MM.1S (cell line): ENCODE results near the gene SELENOO.

Experiments used
- DNase-seq: peaks from one replicate; pipeline ENCODE4 v3.0.0-alpha.2; 2015
- H2AFZ ChIP-seq: fragments of 300-600 bp; sonication (generic); 2 replicates; pipeline ENCODE4 v1.6.0; 2016; ENCODE audit warnings: antibody characterized with exemption, low read length
- H3F3A ChIP-seq: fragments of 300-600 bp; sonication (generic); 2 replicates; pipeline ENCODE4 v1.6.1; 2016; ENCODE audit warnings: mild to moderate bottlenecking, antibody characterized with exemption, low read length, moderate library complexity, mixed read lengths; ENCODE audit not compliant: insufficient read depth
- H3K27ac ChIP-seq: fragments of 300-600 bp; sonication (generic); 2 replicates; pipeline ENCODE4 v1.5.1; 2016; ENCODE audit warnings: mild to moderate bottlenecking, low read length
- H3K27me3 ChIP-seq: fragments of 300-600 bp; sonication (generic); replicated peaks from 2 replicates; pipeline ENCODE4 v1.6.0; 2016; ENCODE audit warnings: low read length; ENCODE audit not compliant: insufficient read depth
- H3K36me3 ChIP-seq: fragments of 300-600 bp; sonication (generic); replicated peaks from 2 replicates; pipeline ENCODE4 v1.6.1; 2016; ENCODE audit warnings: mild to moderate bottlenecking, low read length, mixed read lengths; ENCODE audit not compliant: insufficient read depth
- H3K4me1 ChIP-seq: fragments of 300-600 bp; sonication (generic); 2 replicates; pipeline ENCODE4 v1.6.1; 2016; ENCODE audit warnings: low read length, mixed read lengths
- H3K4me2 ChIP-seq: fragments of 300-600 bp; sonication (generic); 2 replicates; pipeline ENCODE4 v1.6.0; 2016; ENCODE audit warnings: low read depth, low read length
- H3K4me3 ChIP-seq: fragments of 300-600 bp; sonication (generic); 2 replicates; pipeline ENCODE4 v1.5.1; 2016; ENCODE audit warnings: low read length, mixed read lengths
- H3K79me2 ChIP-seq: fragments of 300-600 bp; sonication (generic); 2 replicates; pipeline ENCODE4 v1.6.1; 2016; ENCODE audit warnings: mixed run types, low read length, mixed read lengths
- H3K9ac ChIP-seq: fragments of 300-600 bp; sonication (generic); 2 replicates; pipeline ENCODE4 v1.6.1; 2016; ENCODE audit warnings: low read length, mixed read lengths
- H3K9me2 ChIP-seq: fragments of 300-600 bp; sonication (generic); replicated peaks from 2 replicates; pipeline ENCODE4 v1.6.1; 2016; ENCODE audit warnings: mild to moderate bottlenecking, low read length, mixed read lengths; ENCODE audit not compliant: insufficient read depth
- H3K9me3 ChIP-seq: fragments of 300-600 bp; sonication (generic); replicated peaks from 2 replicates; pipeline ENCODE4 v1.6.1; 2016; ENCODE audit warnings: mild to moderate bottlenecking, low read length, mixed read lengths; ENCODE audit not compliant: insufficient read depth
- H4K20me1 ChIP-seq: fragments of 300-600 bp; sonication (generic); 2 replicates; pipeline ENCODE4 v1.6.1; 2016; ENCODE audit warnings: mild to moderate bottlenecking, low read length, moderate library complexity, mixed read lengths; ENCODE audit not compliant: insufficient read depth
- EZH2 ChIP-seq: fragments of 300-600 bp; sonication (generic); optimal IDR thresholded peaks from 2 replicates; pipeline ENCODE3; 2017; ENCODE audit warnings: low read depth, mild to moderate bottlenecking, antibody characterized with exemption, low read length, mixed read lengths
- EZH2phosphoT487 ChIP-seq: fragments of 300-600 bp; sonication (generic); IDR thresholded peaks from 2 replicates; pipeline ENCODE4 v1.6.1; 2018; ENCODE audit warnings: antibody characterized with exemption, low read length
- TF ChIP-seq, protein P1 (sequence below): fragments of 300-600 bp; sonication (generic); IDR thresholded peaks from 2 replicates; pipeline ENCODE4 v1.5.1; 2016; ENCODE audit warnings: antibody characterized with exemption, low read length, mixed read lengths

The SELENOO gene

DNA sequence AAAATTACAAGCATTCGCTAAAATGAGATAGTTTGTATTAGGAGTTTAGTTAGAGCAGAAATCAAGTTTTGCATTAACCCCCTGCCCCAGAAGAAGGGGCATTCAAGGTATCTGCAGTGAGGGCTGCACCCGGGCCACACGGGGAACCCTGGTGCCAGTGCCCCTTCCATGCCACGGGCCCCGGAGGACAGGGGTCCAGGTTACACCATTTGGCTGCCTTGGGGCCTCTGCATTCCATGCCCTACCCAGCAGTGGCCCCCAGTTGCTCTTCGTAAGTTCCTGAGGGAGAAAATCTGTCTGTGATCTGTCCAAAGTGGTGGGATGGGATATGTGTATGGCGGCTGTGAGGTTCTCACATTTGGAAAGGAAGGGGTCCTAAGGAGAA is 47.1 kb upstream of the SELENOO start:
- Histone ChIP-seq H3F3A (no peaks in the 10 kb centered on the region), H3K36me3 (no peaks in the 10 kb centered on the region), H3K27me3 (peaks cover 70% of the 10 kb centered on the region), H3K27ac (no peak overlapping the region), H3K9me2 (no peaks in the 10 kb centered on the region), H2AFZ (no peak overlapping the region), H3K9me3 (no peaks in the 10 kb centered on the region), H3K4me3 (no peak overlapping the region), H3K4me1 (no peaks in the 10 kb centered on the region), H3K9ac (no peak overlapping the region), H3K4me2 (no peak overlapping the region), H4K20me1 (no peaks in the 10 kb centered on the region), H3K79me2 (no peaks in the 10 kb centered on the region)
- DNase-seq = no peak
- TF ChIP-seq EZH2 = no peak
- TF ChIP-seq EZH2phosphoT487 = no peak
- TF ChIP-seq, protein P1, sequence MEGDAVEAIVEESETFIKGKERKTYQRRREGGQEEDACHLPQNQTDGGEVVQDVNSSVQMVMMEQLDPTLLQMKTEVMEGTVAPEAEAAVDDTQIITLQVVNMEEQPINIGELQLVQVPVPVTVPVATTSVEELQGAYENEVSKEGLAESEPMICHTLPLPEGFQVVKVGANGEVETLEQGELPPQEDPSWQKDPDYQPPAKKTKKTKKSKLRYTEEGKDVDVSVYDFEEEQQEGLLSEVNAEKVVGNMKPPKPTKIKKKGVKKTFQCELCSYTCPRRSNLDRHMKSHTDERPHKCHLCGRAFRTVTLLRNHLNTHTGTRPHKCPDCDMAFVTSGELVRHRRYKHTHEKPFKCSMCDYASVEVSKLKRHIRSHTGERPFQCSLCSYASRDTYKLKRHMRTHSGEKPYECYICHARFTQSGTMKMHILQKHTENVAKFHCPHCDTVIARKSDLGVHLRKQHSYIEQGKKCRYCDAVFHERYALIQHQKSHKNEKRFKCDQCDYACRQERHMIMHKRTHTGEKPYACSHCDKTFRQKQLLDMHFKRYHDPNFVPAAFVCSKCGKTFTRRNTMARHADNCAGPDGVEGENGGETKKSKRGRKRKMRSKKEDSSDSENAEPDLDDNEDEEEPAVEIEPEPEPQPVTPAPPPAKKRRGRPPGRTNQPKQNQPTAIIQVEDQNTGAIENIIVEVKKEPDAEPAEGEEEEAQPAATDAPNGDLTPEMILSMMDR = no peak

DNA sequence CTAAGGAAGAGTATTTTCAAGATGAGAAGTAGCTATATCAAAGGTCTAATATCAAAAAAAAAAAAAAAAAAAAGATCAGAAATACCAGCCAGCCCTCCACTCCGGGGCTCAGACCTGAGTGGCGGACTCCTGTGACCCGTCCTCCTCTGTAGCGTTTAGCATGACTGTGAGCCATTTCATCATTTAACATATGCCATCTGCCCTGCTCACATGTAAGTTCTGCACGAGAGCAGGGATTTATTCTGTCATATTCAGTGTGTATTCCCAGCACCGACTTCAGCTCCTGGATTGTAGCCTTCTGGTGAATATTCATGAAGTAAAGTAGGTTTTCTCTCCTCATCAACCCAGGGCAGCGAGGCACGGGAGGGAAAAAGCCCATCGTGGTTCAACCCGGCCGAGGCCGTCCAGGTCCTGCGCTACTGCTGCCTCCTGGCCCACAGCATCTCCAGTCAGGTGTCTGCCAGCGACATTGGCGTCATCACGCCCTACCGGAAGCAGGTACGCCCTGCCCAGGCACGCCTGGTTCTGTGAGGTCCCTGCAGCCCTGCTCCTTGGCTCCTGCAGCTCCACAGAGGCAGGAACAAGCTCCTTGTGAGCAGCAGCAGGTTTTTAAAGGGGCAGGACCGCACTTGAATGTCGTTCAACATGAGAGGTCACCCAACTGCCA is 43.0 kb upstream of the SELENOO start:
- H3K9me3 ChIP-seq = no peaks in the 10 kb centered on the region
- no peak overlapping the region for H3K9ac ChIP-seq
- H2AFZ ChIP-seq = no peak overlapping the region
- no peaks in the 10 kb centered on the region for H3K4me1 ChIP-seq
- no peak overlapping the region for H3K4me3 ChIP-seq
- H3K79me2 ChIP-seq = no peaks in the 10 kb centered on the region
- TF ChIP-seq EZH2 = no peak
- no peak for TF ChIP-seq EZH2phosphoT487
- TF ChIP-seq, protein P1 = no peak
- no peaks in the 10 kb centered on the region for H3K36me3 ChIP-seq
- no peaks in the 10 kb centered on the region for H3F3A ChIP-seq
- H3K27me3 ChIP-seq = peaks cover 64% of the 10 kb centered on the region
- DNase-seq = no peak
- no peaks in the 10 kb centered on the region for H4K20me1 ChIP-seq
- no peaks in the 10 kb centered on the region for H3K9me2 ChIP-seq
- no peak overlapping the region for H3K27ac ChIP-seq
- no peak overlapping the region for H3K4me2 ChIP-seq

DNA sequence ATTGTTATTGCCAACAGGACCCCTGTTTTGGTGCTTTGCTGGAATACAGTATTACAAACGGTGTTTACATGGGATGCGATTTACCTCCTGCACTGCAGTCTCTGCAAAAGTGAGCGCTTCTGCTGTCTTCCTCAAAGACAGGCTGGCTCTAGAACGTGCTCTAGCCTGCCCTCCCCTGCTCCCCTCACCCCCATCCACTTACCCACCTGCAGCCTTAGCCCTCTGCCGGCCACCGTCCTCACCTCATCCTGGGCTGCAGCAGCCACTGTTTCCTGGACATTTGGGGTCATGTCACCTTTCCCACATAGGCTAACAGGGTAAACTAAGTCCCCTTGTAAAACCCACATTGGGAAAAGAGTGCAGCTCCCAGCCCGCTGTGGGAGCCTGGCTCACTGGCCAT is 39.9 kb upstream of the SELENOO start:
- H3K36me3 ChIP-seq = no peaks in the 10 kb centered on the region
- H3K4me1 ChIP-seq = no peaks in the 10 kb centered on the region
- TF ChIP-seq, protein P1 = no peak
- TF ChIP-seq EZH2phosphoT487 (no peak), EZH2 (no peak)
- no peak overlapping the region for H3K9ac ChIP-seq
- no peaks in the 10 kb centered on the region for H3F3A ChIP-seq
- H3K79me2 ChIP-seq = no peaks in the 10 kb centered on the region
- no peak overlapping the region for H3K27ac ChIP-seq
- H3K9me3 ChIP-seq = no peaks in the 10 kb centered on the region
- no peak overlapping the region for H2AFZ ChIP-seq
- no peaks in the 10 kb centered on the region for H3K9me2 ChIP-seq
- H3K4me2 ChIP-seq = no peak overlapping the region
- H4K20me1 ChIP-seq = no peaks in the 10 kb centered on the region
- DNase-seq = no peak
- no peak overlapping the region for H3K4me3 ChIP-seq
- H3K27me3 ChIP-seq = peaks cover 67% of the 10 kb centered on the region
